Activated CD4-positive, CD25-positive, alpha-beta regulatory T cell (primary cell): ENCODE results near the gene ZFP92.

Experiments
- DNase-seq, 4 experiments: peaks; one replicate each; lab custom pipeline; 2025; lab: John Stamatoyannopoulos, UW

ZFP92 gene

GRCh38 chrX:153438532-153438931 lies 27.3 kb downstream of the ZFP92 start:
- no peak for DNase-seq

GRCh38 chrX:153439977-153440376 lies 28.7 kb downstream of the ZFP92 start:
- no peak for DNase-seq

- DNase-seq = no peak
Observed at GRCh38 chrX:153440556-153441135, 29.4 kb downstream of the ZFP92 start.

GRCh38 chrX:153441296-153441695 lies 30.0 kb downstream of the ZFP92 start:
- no peak for DNase-seq

- no peak for DNase-seq
Observed at GRCh38 chrX:153441981-153442380, 30.7 kb downstream of the ZFP92 start.

GRCh38 chrX:153442463-153442862 lies 31.2 kb downstream of the ZFP92 start:
- no peak for DNase-seq

- DNase-seq = no peak
Observed at GRCh38 chrX:153443476-153444332, 32.4 kb downstream of the ZFP92 start.

- DNase-seq = no peak
Observed at GRCh38 chrX:153444333-153445011, 33.2 kb downstream of the ZFP92 start.

- DNase-seq = no peak
Observed at GRCh38 chrX:153445106-153445855, 34.0 kb downstream of the ZFP92 start.

GRCh38 chrX:153445856-153446635 lies 34.8 kb downstream of the ZFP92 start, which contains the start of gene TREX2:
Gene TREX2, minus strand, starts transcription at chrX:153446056. Its CDS starts 626 bp downstream, at chrX:153445430.
- DNase-seq = no peak

- DNase-seq = no peak
Observed at GRCh38 chrX:153446636-153446936, 35.3 kb downstream of the ZFP92 start.

- no peak for DNase-seq
Observed at GRCh38 chrX:153446950-153447580, 35.8 kb downstream of the ZFP92 start.

- no peak for DNase-seq
Observed at GRCh38 chrX:153447581-153447960, 36.3 kb downstream of the ZFP92 start.

GRCh38 chrX:153448556-153449367 lies 37.5 kb downstream of the ZFP92 start:
- no peak for DNase-seq

GRCh38 chrX:153449368-153450113 lies 38.3 kb downstream of the ZFP92 start:
- no peak for DNase-seq

GRCh38 chrX:153450114-153450948 lies 39.1 kb downstream of the ZFP92 start:
- DNase-seq = no peak

- no peak for DNase-seq
Observed at GRCh38 chrX:153450949-153451277, 39.6 kb downstream of the ZFP92 start.

- DNase-seq = no peak
Observed at GRCh38 chrX:153454901-153455550, 43.8 kb downstream of the ZFP92 start.
